Activated CD4-positive, alpha-beta T cell treated with anti-CD3 and anti-CD28 coated beads for 36 hours (primary cell): ENCODE measurements around the gene CD7. TPM values are rescaled to one million over a fixed set of nuclear protein-coding genes. Genes with fewer than 3 reads are reported as not detected.
A peak's percentile ranks its signal among the peaks of the same experiment; 100 is the strongest.

Experiments
- ATAC-seq: fragments of 200-7000 bp; cut with Tn5 transposase; one replicate; pipeline ENCODE4 v1.10.0; 2021; ENCODE audit warnings: mild to moderate bottlenecking, moderate library complexity
- CTCF ChIA-PET: fragments of 350-600 bp; sonication (Branson Sonifier 250); formaldehyde crosslinking; loops from one replicate; lab custom pipeline; 2021; ENCODE audit warnings: antibody characterized with exemption; lab: Charles Lee
- POLR2A ChIA-PET: fragments of 350-600 bp; sonication (Branson Sonifier 250); formaldehyde crosslinking; loops from one replicate; lab custom pipeline; 2021; ENCODE audit warnings: antibody characterized with exemption, inconsistent platforms; lab: Charles Lee
- DNase-seq: peaks from one replicate; pipeline ENCODE4 v3.0.0-alpha.2; 2020
- H3K27ac Mint-ChIP-seq: one replicate; pipeline ENCODE4 v1.8.0; 2021; ENCODE audit warnings: mixed read lengths
- H3K27me3 Mint-ChIP-seq: one replicate; pipeline ENCODE4 v1.8.0; 2021; ENCODE audit warnings: mixed read lengths
- H3K36me3 Mint-ChIP-seq: one replicate; pipeline ENCODE4 v1.8.0; 2021; ENCODE audit warnings: low read depth, mixed read lengths
- H3K4me1 Mint-ChIP-seq: one replicate; pipeline ENCODE4 v1.8.0; 2021; ENCODE audit warnings: mixed read lengths
- H3K4me3 Mint-ChIP-seq: one replicate; pipeline ENCODE4 v1.8.0; 2021; ENCODE audit warnings: mild to moderate bottlenecking, moderate library complexity, mixed read lengths
- H3K9me3 Mint-ChIP-seq: one replicate; pipeline ENCODE4 v1.8.0; 2021; ENCODE audit warnings: low read depth, mixed read lengths
- intact Hi-C, 2 experiments: fragments of 100-400 bp; cut with DNase I in 1 of 2; cut with micrococcal nuclease in 1 of 2; formaldehyde crosslinking; loops; one replicate each; pipeline versions ENCODE4 v1.14.2 to v1.15.1; 2022 to 2024; cut with DNase I, micrococcal nuclease
- total RNA-seq, 2 experiments: library from RNA; stranded (reverse); gene quantifications; one replicate each; pipeline ENCODE4 v1.2.3, GENCODE V29; 2021

The CD7 gene
- total RNA-seq, 2 experiments from 2014 or later, result 614 to 725 TPM

DNA sequence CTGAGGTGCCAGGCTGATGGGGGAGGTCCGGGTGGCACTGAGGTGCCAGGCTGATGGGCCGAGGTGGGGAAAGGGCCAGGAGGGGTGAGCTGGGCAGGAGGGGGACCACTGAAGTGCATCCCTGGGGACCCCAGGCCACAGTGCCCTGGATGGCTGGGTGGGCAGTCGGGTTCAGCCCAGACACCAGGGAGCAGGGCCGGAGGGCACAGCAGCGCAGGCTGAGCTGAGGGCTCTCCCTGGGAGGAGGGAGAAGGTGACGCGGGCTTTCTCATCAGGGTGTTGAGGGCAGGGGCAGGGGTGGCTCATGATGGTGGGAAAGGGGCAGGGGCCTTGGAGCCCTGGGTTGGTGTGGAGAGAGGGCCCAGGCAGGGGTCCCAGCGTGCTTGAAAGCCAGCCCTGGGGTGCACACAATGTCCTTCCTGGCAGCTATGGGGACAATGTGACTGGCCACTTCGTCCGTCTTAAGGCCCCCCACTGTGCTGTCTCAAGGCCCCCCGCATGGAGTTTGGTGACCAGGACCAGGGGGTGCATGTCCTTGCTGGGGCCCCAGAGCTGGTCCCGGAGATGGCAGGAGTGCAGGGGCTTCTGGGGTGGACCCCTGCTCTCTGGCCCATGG is 16.0 kb downstream of the CD7 start:
- Mint-ChIP-seq H3K9me3 (no peaks in the 10 kb centered on the region), H3K36me3 (peaks cover 4% of the 10 kb centered on the region), H3K4me3 (peak overlapping the region; percentile 80), H3K27me3 (no peaks in the 10 kb centered on the region), H3K27ac (peak overlapping the region; percentile 100), H3K4me1 (peaks cover 72% of the 10 kb centered on the region)
- DNase-seq, result peak; percentile 57
- intact Hi-C loops, result no loop called here
- ChIA-PET CTCF (interaction anchor here (0.6 to 4.5 kb wide), 7 partner anchors 9 to 636 kb away, joined by 3 to 23 read pairs (median 3); partner anchors contain the start of gene CD7), POLR2A (interaction anchor here (0.6 to 9.6 kb wide), 9 partner anchors 9 to 60 kb away, joined by 3 to 94 read pairs (median 4); partner anchors contain the start of gene CD7)
- no peak for ATAC-seq

GRCh38 chr17:82300707-82301270 is 16.6 kb downstream of the CD7 start:
- Mint-ChIP-seq H3K4me3 (peak overlapping the region; percentile 80), H3K4me1 (peaks cover 69% of the 10 kb centered on the region), H3K9me3 (no peaks in the 10 kb centered on the region), H3K27ac (peak overlapping the region; percentile 100), H3K36me3 (peaks cover 4% of the 10 kb centered on the region), H3K27me3 (no peaks in the 10 kb centered on the region)
- ChIA-PET POLR2A (interaction anchor here (0.6 to 9.6 kb wide), 7 partner anchors 8 to 131 kb away, joined by 3 to 94 read pairs (median 5); partner anchors contain the start of gene CD7), CTCF (interaction anchor here (0.6 to 4.5 kb wide), 6 partner anchors 8 to 635 kb away, joined by 3 to 23 read pairs (median 3); partner anchors contain the start of gene CD7)
- peak; percentile 85 for DNase-seq
- intact Hi-C loops, result no loop called here
- no peak for ATAC-seq

- ChIA-PET POLR2A (interaction anchor here (0.6 to 9.6 kb wide), 6 partner anchors 8 to 130 kb away, joined by 3 to 94 read pairs (median 7); partner anchors contain the start of gene CD7), CTCF (interaction anchor here (0.6 to 4.5 kb wide), 6 partner anchors 17 to 597 kb away, joined by 3 to 23 read pairs (median 3); partner anchors contain the start of genes CD7 and MRPL12)
- no peaks in the 10 kb centered on the region for H3K27me3 Mint-ChIP-seq
- ATAC-seq (no peak), DNase-seq (peak; percentile 18)
- intact Hi-C loops, result no loop called here
- peaks cover 2% of the 10 kb centered on the region for H3K9me3 Mint-ChIP-seq
- peak overlapping the region; percentile 100 for H3K27ac Mint-ChIP-seq
- H3K4me1 Mint-ChIP-seq, result peaks cover 69% of the 10 kb centered on the region
- H3K4me3 Mint-ChIP-seq, result peak overlapping the region; percentile 80
- H3K36me3 Mint-ChIP-seq, result peaks cover 5% of the 10 kb centered on the region
Measured at GRCh38 chr17:82300228-82300627, 17.2 kb downstream of the CD7 start.

- peaks cover 2% of the 10 kb centered on the region for H3K9me3 Mint-ChIP-seq
- intact Hi-C loops, result loop anchor here (2.0 to 10.0 kb wide), 8 partner anchors 87 to 785 kb away; partner anchors contain the start of genes ACTG1 (in 1 of the 2), CCDC57 (in 1 of the 2), FOXK2 (in 1 of the 2) and MAFG (in 1 of the 2)
- ATAC-seq (peak; percentile 45), DNase-seq (peak; percentile 83)
- peaks cover 69% of the 10 kb centered on the region for H3K4me1 Mint-ChIP-seq
- peak overlapping the region; percentile 80 for H3K4me3 Mint-ChIP-seq
- ChIA-PET POLR2A (interaction anchor here (1.0 to 9.6 kb wide), 3 partner anchors 11 to 22 kb away, joined by 3 to 94 read pairs (median 62); partner anchors contain the start of gene CD7), CTCF (interaction anchor here (0.6 to 2.1 kb wide), 5 partner anchors 18 to 193 kb away, joined by 3 to 9 read pairs (median 3); partner anchors contain the start of gene CD7)
- H3K27me3 Mint-ChIP-seq, result no peaks in the 10 kb centered on the region
- peak overlapping the region; percentile 100 for H3K27ac Mint-ChIP-seq
- peaks cover 9% of the 10 kb centered on the region for H3K36me3 Mint-ChIP-seq
Measured at GRCh38 chr17:82299452-82299851, 18.0 kb downstream of the CD7 start.

GRCh38 chr17:82298538-82299421 is 18.6 kb downstream of the CD7 start:
- ChIA-PET CTCF (interaction anchor here (0.6 to 2.1 kb wide), 8 partner anchors 19 to 560 kb away, joined by 3 to 9 read pairs (median 3); partner anchors contain the start of genes CD7, CSNK1D and FOXK2), POLR2A (interaction anchor here (0.6 to 9.6 kb wide), 16 partner anchors 7 to 781 kb away, joined by 3 to 94 read pairs (median 6); partner anchors contain the start of genes CD7, CSNK1D and CYBC1)
- peak overlapping the region; percentile 100 for H3K27ac Mint-ChIP-seq
- ATAC-seq (peak; percentile 1), DNase-seq (peak; percentile 56)
- H3K27me3 Mint-ChIP-seq, result no peaks in the 10 kb centered on the region
- intact Hi-C loops, result loop anchor here (1.0 to 10.0 kb wide), 10 partner anchors 8 to 784 kb away; partner anchors contain the start of genes ACTG1 (in 1 of the 2), CCDC57 (in 1 of the 2), CYBC1 (in 1 of the 2) and FOXK2 (in 1 of the 2)
- H3K4me1 Mint-ChIP-seq, result peaks cover 74% of the 10 kb centered on the region
- H3K36me3 Mint-ChIP-seq, result peaks cover 14% of the 10 kb centered on the region
- peaks cover 2% of the 10 kb centered on the region for H3K9me3 Mint-ChIP-seq
- peak overlapping the region; percentile 80 for H3K4me3 Mint-ChIP-seq

DNA sequence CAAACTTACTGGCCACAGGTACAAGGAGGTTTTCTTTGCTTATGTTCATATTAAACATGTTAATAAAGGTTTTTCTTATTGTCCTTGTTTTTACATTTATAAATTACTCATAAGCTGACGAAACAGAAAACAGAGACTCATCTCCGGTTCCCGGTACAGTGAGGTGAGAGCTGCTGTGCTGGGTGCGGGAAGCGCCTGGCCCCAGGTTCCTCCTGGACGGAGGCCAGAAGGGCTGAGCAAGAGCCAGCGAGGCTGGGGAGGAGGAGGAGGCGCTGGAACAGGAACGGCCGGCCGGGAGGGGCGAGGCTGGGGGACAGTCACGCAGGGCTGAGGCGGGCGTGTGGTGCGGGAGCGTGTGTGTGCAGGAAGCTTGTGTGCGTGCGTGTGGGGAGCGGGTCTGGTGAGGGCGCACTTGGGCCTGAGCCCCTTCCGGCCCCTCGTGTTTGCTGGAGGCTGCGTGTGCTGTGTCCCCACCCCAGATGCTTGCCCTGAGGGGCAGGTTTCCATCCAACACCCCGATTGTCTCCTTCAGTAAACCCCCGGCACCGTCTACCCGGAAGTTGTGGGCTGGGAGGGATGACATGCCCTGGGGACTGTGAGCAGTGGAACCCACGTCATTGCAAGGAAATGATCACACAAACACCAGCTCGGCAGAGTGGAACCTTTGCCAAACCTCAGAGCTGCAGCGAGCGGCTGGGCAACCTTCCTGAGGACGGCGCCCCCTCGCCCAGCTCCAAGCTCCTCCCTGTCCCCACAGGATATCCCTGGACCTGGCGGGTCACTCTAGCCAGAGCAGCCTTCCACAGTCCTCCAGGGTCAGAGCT is 19.5 kb downstream of the CD7 start:
- Mint-ChIP-seq H3K27ac (peak overlapping the region; percentile 100), H3K27me3 (no peaks in the 10 kb centered on the region), H3K9me3 (peaks cover 2% of the 10 kb centered on the region), H3K4me3 (peak overlapping the region; percentile 80), H3K4me1 (peaks cover 70% of the 10 kb centered on the region), H3K36me3 (peaks cover 18% of the 10 kb centered on the region)
- ChIA-PET POLR2A (interaction anchor here (0.6 to 9.6 kb wide), 17 partner anchors 8 to 153 kb away, joined by 3 to 94 read pairs (median 6); partner anchors contain the start of genes CD7, CSNK1D and CYBC1), CTCF (interaction anchor here (0.6 to 2.4 kb wide), 12 partner anchors 8 to 559 kb away, joined by 3 to 15 read pairs (median 4); partner anchors contain the start of genes CD7, CSNK1D and FOXK2)
- intact Hi-C loops, result loop anchor here (1.0 to 10.0 kb wide), 15 partner anchors 8 to 783 kb away; partner anchors contain the start of genes CSNK1D (in 2 of the 2), ACTG1 (in 1 of the 2), CCDC57 (in 1 of the 2) and CYBC1 (in 1 of the 2)
- peak; percentile 62 for ATAC-seq
- DNase-seq, result peak; percentile 96

DNA sequence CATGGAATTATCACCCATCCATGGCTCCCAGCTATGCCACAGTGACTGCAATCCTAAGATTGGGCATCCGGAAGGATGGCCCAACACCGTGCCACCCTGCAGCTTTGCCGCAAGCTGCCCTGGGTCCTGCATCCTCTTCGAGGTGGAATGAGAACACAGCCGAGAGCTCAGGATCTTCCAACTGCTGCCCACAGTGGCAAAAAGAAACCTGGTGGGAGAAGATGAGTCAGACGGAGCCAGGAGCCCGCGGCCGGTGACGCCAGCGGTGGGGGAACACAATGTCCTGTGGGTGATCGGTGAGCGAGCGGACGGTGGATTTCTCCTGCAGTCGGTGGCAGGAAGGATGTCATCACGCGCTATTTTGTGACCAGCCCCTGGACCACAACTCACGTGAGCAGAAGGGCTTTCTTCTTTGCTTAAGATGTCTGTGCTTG is 20.1 kb downstream of the CD7 start:
- DNase-seq (peak; percentile 94), ATAC-seq (peak; percentile 16)
- Mint-ChIP-seq H3K4me3 (peak overlapping the region; percentile 80), H3K27me3 (no peaks in the 10 kb centered on the region), H3K9me3 (peaks cover 2% of the 10 kb centered on the region), H3K4me1 (peaks cover 69% of the 10 kb centered on the region), H3K27ac (peak overlapping the region; percentile 100), H3K36me3 (peaks cover 18% of the 10 kb centered on the region)
- CTCF ChIA-PET, result interaction anchor here (0.8 to 2.4 kb wide), 10 partner anchors 8 to 176 kb away, joined by 3 to 15 read pairs (median 4); partner anchors contain the start of gene CD7
- intact Hi-C loops, result loop anchor here (1.0 to 10.0 kb wide), 10 partner anchors 9 to 782 kb away; partner anchors contain the start of genes CSNK1D (in 2 of the 2), ACTG1 (in 1 of the 2), DCXR (in 1 of the 2) and FASN (in 1 of the 2)
- POLR2A ChIA-PET, result interaction anchor here (0.6 to 9.6 kb wide), 12 partner anchors 9 to 481 kb away, joined by 3 to 94 read pairs (median 8); partner anchors contain the start of genes CD7, CSNK1D and CYBC1

DNA sequence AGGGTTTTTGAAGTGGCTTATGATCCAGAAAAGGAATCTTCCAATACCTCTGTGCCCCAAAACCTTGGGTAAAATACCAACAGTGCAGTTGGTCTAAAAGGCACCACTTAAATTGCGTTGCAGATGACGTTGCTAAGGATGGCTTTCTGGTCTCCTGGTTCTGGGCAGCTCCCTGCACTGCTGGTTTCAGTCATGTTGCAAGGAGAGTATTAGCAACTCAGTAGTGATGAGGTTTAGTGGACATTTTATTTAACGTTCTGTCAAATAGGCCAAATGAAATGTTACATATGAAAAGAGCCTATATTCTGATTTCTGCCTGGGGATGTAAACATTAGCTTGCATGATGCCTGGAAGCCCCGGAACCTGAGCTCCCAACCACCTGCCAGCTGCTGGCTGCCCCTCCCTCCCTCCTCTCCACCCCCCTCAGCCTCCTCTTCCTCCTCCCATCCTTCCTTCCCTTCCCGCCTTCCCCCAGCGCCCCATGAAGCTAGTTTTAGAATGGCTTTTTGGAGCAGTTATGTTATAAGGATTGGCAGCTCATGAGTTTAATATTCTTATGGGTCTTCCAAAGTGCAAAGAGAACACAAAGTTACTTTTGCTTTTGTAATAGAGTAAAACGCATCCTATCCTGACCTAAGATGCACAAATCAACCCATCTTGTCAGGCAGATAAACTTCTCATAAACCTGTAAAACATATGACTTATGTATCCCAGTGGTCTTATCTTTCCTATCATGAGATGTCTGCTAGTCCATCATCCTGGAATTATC is 20.7 kb downstream of the CD7 start:
- intact Hi-C loops, result loop anchor here (1.0 to 10.0 kb wide), 10 partner anchors 10 to 782 kb away; partner anchors contain the start of genes CSNK1D (in 2 of the 2), ACTG1 (in 1 of the 2), DCXR (in 1 of the 2) and FASN (in 1 of the 2)

More for the DNA sequence above, 20.7 kb downstream of the CD7 start:
- Mint-ChIP-seq H3K27me3 (no peaks in the 10 kb centered on the region), H3K27ac (peak overlapping the region; percentile 100), H3K4me1 (peaks cover 67% of the 10 kb centered on the region), H3K9me3 (peaks cover 2% of the 10 kb centered on the region), H3K36me3 (peaks cover 16% of the 10 kb centered on the region), H3K4me3 (peak overlapping the region; percentile 80)
- DNase-seq (peak; percentile 43), ATAC-seq (no peak)
- POLR2A ChIA-PET, result interaction anchor here (0.6 to 9.6 kb wide), 12 partner anchors 9 to 480 kb away, joined by 3 to 94 read pairs (median 8); partner anchors contain the start of genes CD7, CSNK1D and CYBC1
- CTCF ChIA-PET, result interaction anchor here (0.8 to 2.4 kb wide), 9 partner anchors 9 to 175 kb away, joined by 3 to 15 read pairs (median 5); partner anchors contain the start of gene CD7
